GM19193 (cell line): ENCODE measurements around the gene NEUROD1.

ENCODE experiments used
- POLR2A ChIP-seq: IDR thresholded peaks from 4 replicates; pipeline ENCODE4 v1.6.1; 2011; ENCODE audit not compliant: insufficient read depth, insufficient read length; ENCODE audit errors: extremely low read depth

The NEUROD1 gene

DNA sequence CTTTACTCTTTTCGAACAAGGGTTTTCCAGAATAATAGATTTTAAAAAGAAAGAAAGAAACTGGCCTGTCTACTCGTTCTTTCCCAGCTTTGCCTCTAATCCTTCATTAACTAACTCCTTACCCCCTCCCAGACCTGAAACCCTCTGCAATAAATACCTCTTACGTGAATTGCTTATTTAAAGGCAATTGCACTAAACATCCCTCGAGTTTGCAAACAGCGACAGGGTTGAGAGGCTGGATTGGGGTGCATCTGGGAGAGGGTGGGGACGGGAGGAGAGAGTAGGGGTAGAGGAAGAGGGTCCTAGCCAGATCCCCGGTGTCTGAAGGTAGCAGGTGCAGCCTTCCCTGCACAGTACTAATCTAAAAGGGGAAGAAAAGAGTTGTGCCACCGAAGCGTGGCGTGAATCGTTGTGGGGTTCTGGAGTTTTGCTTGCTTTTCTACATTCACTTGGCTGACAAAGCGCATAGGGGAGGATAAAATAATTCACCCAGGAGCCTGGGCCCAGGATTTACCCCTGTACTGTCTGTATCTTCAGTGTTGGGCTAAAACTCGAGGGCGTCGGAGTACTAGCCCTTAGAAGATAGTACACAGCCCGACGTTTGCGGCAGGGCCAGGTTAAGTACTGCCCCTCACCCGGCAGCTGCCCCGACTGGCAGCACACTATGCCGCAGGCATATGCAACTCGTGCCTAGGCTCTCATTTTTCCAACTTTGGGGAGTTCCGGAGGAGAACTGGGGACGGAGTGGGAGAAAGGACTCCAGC is 1.9 kb upstream of the NEUROD1 start:
- TF ChIP-seq POLR2A: no peak

DNA sequence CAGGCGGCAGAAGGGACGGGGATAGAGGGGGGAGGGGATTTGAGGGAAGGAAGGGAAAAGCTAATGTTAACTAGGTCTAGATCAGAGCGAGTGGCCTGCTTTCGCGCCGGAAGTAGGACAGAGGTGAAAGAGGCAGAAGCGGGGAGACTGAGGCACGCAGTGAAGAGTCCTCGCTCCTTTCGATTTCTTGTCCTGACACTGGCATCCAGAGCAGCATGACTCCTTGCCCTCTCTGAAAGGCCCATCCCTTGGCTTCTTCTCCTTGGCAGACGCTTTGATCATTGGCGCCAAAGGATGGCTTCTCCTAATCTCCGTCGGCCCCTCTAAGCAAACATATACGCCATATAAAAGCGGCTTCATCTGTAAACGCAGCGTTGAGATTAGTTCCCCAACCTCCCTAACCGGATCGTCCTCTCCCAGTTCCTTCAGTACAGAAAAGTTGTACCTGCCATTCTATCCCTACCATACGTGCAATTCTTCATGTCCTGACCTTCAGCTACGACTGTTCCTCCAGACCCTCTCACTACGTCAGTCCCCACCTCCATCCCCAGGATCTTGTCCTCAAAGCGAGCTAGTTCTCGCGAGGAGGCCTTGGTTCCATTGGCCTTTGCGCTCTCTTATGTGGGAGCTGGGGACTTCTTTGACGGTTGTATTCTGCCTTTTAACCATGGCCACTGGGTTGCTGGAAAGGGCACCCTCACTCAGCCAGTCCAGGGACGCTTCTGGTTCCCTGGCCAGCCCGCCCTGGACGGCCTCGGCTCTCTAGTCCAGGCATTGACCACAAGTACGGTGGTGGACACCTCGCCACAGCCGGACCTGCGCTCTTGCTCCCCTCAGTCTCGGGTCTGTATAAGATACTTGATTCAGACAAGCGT is 857 bp upstream of the NEUROD1 start:
- TF ChIP-seq POLR2A: no peak

DNA sequence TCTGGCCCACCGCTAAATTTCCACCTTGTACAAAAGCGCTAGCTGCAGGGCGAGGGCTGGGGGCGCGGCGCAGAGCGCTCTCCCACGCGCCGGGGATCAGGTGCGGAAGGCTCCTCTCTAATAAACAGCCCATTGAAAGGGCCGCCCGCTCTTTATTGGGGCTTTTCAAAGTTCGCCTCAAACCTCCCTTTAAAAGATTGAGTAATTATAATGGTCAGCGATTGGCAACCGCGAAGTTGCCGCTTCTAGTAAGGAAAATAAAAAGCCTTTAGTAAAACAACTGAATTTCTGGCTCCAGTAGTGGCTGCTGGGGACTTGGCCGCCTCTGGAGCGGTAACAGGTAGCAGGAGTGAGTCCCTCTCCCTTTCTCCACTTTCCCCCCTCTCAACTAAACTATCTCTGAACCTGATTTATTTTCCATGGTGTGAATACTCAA is 755 bp downstream of the NEUROD1 start:
- no peak for TF ChIP-seq POLR2A

DNA sequence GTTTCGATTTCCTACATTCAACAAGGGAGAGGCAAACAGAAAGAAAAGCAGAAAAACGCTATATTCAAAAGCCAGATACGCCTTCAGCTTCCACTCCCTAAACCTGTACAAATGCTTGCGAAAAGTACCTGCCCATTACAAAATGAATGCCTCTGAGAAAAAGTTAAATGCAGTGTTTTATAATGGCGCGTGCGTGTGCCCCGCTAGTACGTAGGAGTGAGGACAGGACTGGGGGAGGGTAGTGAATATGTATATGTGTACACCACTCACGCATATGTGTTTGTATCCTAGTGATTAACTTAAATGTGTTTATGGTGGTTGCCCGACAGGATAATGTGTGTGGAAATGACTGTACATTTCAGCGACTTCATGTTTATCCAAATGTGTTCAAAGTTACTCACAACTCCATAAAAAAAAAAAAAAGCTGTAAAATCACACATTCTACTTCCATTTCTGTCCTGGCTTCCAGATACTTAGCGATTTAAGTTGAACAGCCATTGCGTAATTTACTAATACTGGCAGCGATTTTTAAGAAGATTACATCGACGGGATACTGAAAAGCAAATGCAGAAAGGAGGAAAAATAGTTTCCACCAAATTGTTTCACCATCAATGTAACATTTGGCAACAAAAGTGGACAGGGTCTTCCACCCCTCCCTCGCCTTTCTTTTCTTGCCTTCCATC is 1.3 kb downstream of the NEUROD1 start:
- no peak for TF ChIP-seq POLR2A

DNA sequence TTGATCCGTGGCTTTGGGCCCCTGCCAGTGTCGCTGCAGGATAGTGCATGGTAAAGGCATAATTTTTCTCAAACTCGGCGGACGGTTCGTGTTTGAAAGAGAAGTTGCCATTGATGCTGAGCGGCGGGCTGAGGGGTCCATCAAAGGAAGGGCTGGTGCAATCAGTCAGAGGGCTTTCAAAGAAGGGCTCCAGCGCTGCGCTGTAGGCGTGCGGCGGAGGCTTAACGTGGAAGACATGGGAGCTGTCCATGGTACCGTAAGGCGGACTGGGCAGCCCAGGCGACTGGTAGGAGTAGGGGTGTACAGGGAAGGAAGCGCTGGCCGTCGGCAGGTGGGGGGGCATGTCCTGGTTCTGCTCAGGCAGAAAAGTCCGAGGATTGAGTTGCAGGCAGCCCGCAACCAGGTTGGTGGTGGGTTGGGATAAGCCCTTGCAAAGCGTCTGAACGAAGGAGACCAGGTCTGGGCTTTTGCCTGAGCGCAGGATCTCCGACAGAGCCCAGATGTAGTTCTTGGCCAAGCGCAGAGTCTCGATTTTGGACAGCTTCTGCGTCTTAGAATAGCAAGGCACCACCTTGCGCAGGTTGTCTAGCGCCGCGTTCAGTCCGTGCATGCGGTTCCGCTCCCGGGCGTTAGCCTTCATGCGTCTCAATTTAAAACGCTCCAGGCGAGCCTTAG is 2.3 kb downstream of the NEUROD1 start:
- TF ChIP-seq POLR2A: no peak

DNA sequence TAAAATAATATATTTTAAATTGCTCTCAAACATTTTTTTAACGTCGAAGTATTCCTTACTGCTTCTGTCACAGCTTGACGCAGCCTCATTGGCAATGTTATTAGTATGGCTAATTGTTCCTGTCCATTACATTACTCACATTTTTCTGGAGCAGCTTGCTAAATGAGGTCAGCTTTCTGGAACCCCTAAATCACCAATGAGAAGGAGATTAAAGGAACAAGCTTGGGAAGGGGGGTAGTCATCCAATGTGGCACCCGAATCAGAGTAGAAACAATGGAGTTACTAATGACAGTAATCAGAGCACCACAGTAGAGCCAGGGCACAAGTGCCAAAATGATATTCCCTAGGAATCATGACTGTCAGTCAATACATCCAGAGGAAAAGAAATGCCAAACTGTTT is 5.1 kb downstream of the NEUROD1 start:
- TF ChIP-seq POLR2A: no peak

DNA sequence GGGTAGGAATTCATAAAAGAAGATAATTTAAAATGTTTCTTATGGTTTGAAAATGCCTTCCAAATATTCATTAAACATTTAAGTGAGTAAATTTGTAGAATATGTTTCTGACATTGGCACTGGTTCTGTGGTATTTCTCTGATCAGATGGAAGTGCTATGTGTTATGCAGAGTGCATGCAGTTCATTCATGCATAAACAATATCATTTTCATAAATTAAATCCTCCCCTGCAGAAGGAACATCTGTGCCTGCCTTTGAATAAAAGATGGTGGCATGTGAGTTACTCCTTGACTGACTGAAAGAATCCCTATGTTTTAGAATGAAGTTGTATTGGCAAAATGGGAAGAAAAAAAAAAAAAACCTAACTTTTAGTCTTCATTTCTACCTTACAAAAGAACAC is 5.9 kb downstream of the NEUROD1 start:
- TF ChIP-seq POLR2A: no peak

DNA sequence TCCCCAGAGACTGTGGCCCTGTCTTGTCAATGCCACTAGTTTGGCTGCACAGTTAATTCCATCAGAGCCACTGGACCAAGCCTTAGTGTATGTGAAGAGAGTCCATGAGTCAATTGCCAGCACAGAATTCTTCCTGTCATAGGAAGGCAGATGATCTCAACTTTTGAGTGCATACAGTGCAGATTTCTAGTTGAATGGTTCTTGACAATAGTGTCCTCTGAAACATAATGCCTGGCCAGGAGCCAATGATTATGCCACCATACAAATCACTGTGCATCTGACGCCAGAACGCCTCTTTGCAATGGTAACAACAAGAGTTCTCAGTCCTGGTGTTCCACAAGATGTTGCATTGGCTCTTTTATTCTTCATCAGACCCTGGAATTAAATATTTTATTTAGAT is 7.1 kb downstream of the NEUROD1 start:
- no peak for TF ChIP-seq POLR2A

DNA sequence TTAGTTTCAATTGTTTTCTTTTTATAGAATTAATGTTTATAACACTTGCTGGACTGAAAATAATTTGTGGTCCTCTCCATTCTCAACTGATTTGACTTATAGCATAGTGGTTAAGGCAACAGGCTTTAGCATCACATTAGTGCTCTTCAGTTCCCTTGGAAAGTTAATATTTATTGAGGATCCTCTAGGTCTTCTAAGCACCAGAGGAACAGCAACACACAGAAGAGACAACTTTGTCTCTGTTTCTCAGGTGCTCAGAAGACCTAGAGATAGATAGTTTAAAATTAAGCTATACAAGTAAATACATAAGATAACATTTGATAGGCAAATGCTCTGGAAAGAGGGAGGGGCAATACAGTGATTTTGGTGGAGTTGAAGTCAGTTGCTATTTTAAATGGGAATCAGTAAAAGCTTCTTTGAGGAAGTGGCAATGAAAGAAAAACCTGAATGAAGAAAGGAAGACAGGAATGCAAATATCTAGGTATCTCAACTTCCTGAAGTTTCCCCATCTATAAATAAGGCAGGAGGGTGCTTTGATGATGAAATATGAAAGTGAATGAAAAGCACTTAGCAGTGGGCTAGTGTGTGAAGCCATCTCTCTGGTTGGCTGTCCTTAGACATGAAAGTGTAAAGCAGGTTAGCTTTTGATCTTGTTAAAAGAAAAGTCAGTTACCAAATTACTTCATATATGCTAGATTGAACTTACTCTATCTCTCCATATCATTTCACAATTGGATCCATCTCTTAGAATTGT is 7.9 kb downstream of the NEUROD1 start:
- no peak for TF ChIP-seq POLR2A

DNA sequence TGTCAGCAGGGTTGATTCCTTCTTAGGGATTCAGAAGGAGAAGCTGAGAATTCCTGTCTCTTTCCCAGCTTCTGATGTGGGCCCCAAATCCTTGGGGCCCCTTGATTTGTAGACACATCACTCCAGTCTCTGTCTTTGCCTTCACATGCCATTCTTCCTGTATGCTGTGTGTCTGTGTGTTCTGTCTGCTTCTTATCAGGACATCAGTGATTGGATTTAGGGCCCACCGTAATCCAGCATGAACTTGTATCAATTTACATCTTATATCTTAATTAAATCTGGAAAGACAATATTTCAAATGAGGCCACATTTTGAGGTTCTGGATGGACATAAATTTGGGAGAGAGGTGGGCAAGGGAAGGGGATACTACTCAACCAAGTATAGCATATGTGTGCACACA is 9.7 kb downstream of the NEUROD1 start:
- no peak for TF ChIP-seq POLR2A

DNA sequence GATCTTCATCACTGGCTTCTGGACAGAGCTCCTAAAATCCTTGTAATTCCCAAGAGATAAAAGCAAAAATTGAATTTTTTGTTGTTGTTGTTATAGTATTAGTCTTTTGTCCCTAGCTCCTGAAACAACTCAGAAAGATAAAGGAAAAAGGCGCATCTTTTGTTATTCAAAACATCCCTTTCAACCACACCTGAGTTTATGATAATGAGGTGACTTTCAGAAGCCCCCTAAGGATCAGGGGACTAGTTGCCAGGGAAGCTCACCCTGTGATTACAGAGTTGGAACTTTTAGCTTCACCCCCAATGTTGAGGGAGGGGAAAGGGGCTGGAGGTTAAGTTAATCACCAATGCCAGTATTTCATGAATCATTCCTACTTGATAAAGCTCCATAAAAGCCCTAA is 13.1 kb downstream of the NEUROD1 start:
- TF ChIP-seq POLR2A: no peak

DNA sequence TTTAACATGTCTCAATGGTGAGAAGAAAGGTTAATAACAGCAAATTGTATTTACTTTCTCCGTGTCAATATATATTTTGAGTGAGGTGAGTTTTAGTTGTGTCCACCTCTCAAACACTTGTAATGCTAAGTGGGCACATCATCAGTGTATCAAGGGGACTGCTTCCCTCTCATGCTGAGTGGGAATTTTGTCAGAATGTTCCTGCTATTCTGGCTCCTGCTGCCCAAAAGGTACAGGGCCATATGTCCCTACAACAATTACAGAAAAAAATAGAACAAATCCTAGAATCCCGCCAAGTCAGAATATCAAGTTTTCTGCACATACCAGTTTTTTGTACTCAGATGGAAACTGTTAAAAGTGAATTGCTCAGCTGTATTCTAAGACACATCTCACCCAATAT is 18.0 kb downstream of the NEUROD1 start:
- TF ChIP-seq POLR2A: no peak

DNA sequence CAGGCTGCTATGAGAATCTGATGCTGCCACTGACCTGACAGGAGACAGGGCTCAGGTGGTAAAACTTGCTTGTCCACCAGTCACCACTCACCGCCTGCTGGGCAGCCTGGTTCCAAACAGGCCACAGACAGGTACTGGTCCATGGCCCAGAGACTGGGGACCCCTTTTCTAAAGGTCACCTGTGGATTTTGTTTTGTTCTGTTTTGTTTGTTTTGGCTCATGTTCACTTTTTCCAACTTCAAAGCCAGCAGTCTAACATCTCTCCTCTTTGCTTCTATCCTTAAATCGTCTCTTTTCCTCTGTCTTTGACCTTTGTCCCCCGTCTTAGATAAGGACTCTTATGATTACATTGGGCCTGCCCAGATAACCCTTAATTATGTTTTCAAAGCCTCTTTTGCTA is 20.1 kb downstream of the NEUROD1 start:
- no peak for TF ChIP-seq POLR2A

DNA sequence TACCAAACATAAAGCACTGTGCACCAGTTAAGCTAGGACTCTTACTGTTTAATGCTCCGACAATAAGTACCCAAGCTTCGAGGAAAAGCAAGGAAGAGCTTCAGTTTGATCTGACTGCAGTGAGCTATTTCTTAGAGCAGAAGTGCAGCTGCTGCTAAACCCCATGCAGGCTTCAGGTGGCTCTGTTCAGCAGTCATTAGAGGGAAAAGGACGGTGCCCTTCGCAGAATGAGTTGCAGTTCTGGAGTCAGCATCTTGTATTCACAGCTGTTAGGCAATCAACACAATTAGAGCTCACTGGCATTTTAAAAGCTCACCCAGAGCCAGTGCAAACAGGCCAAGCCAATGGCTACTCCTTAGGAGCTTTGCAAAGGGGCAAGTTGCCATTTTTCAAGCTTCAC is 21.9 kb downstream of the NEUROD1 start:
- TF ChIP-seq POLR2A: no peak
